Thoracic aorta (tissue), 2 donors: ENCODE data around the gene DPP4. TPM values are rescaled to one million over a fixed set of nuclear protein-coding genes. Genes with fewer than 3 reads are reported as not detected.

Source experiments
- ATAC-seq: fragments of 150-250 bp; one replicate; pipeline ENCODE4 v1.8.0; 2017; ENCODE audit warnings: low read depth; ENCODE audit not compliant: insufficient number of reproducible peaks, low FRiP score
- DNase-seq: peaks from one replicate; pipeline ENCODE4 v3.0.0-alpha.2; 2020; ENCODE audit warnings: low spot score
- H3K27ac ChIP-seq, 2 donors: fragments of 200-600 bp; sonication (generic); 1 replicate in 1 of 2; 2 replicates in 1 of 2; pipeline ENCODE4 v1.5.1; 2016; ENCODE audit warnings: mild to moderate bottlenecking in 2 of 2, moderate library complexity in 2 of 2
- H3K27me3 ChIP-seq: fragments of 200-600 bp; sonication (generic); replicated peaks from 2 replicates; pipeline ENCODE4 v1.6.0; 2016; ENCODE audit warnings: mild to moderate bottlenecking; ENCODE audit not compliant: insufficient read depth
- H3K36me3 ChIP-seq: fragments of 200-600 bp; sonication (generic); one replicate; pipeline ENCODE4 v1.5.1; 2016
- H3K4me1 ChIP-seq, 2 donors: fragments of 200-600 bp; sonication (generic); 1 replicate in 1 of 2; 2 replicates in 1 of 2; pipeline versions ENCODE4 v1.5.1 to v1.6.0; 2016; ENCODE audit warnings: low read depth in 2 of 2, mild to moderate bottlenecking in 1 of 2; ENCODE audit not compliant: control insufficient read depth in 1 of 2
- H3K4me3 ChIP-seq: fragments of 200-600 bp; sonication (generic); 2 replicates; pipeline ENCODE4 v1.5.1; 2016; ENCODE audit warnings: mild to moderate bottlenecking
- H3K9me3 ChIP-seq: fragments of 200-600 bp; sonication (generic); 2 replicates; pipeline ENCODE4 v1.5.1; 2016
- total RNA-seq, 2 donors: library from RNA; depleted of rRNA; stranded (reverse); fragments of >200 nt; gene quantifications; one replicate each; pipeline versions ENCODE4 v1.1.0 to v1.2.3, GENCODE V29; 2016
- TF ChIP-seq, protein P1 (sequence below): fragments of 200-600 bp; sonication (generic); IDR thresholded peaks from one replicate; pipeline ENCODE4 v1.5.1; 2019; ENCODE audit warnings: antibody characterized with exemption

The DPP4 gene
- total RNA-seq, 2 donors from 2014 or later = 2.0 to 2.1 TPM

DNA sequence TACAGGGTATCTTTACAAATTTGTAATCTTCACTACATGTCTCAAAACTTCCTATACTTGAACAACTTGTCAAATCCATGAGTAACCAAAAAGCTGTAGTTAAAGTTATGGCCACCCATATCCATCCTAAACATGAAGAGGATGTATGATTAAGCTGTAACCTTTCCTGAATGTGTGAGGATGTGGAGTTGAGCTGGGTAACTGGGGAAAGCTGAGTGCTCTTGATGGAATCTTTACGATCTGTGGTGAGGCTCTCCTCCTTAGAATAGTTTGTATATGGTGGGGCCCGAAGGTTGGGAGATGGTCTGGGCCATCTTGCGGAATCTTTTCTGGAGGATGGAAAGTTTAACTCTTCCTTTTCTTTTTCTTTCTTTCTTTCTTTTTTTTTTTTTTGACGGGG lies 29.4 kb downstream of the DPP4 start:
- ATAC-seq (no peak), DNase-seq (no peak)
- Histone ChIP-seq H3K36me3 (no peaks in the 10 kb centered on the region), H3K9me3 (no peaks in the 10 kb centered on the region), H3K27me3 (no peaks in the 10 kb centered on the region), H3K4me3 (no peak overlapping the region), H3K27ac (no peak overlapping the region), H3K4me1 (no peaks in the 10 kb centered on the region)
- TF ChIP-seq, protein P1, sequence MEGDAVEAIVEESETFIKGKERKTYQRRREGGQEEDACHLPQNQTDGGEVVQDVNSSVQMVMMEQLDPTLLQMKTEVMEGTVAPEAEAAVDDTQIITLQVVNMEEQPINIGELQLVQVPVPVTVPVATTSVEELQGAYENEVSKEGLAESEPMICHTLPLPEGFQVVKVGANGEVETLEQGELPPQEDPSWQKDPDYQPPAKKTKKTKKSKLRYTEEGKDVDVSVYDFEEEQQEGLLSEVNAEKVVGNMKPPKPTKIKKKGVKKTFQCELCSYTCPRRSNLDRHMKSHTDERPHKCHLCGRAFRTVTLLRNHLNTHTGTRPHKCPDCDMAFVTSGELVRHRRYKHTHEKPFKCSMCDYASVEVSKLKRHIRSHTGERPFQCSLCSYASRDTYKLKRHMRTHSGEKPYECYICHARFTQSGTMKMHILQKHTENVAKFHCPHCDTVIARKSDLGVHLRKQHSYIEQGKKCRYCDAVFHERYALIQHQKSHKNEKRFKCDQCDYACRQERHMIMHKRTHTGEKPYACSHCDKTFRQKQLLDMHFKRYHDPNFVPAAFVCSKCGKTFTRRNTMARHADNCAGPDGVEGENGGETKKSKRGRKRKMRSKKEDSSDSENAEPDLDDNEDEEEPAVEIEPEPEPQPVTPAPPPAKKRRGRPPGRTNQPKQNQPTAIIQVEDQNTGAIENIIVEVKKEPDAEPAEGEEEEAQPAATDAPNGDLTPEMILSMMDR = no peak

DNA sequence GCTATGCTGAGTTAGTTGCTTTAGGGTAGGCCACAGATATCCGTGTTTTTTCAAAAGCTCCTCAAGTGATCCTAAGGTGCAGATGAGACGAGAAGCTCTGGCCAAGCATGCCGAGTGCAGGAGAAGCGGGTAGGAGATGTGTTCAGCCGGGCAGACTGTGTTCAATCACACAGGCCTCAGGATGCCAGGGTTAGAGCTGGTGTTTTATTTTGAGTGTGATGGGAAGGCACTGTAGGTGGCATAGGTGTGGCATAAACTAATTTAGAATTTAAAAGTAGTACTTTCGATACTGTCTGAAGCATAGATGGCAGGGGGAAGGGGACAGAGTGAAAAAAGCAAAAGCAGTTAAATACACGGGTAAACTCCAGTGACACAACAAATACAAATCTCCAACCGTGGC lies 30.9 kb downstream of the DPP4 start:
- no peaks in the 10 kb centered on the region for H3K9me3 ChIP-seq
- ATAC-seq (no peak), DNase-seq (no peak)
- H3K27ac ChIP-seq = no peak overlapping the region
- no peak overlapping the region for H3K4me3 ChIP-seq
- no peaks in the 10 kb centered on the region for H3K36me3 ChIP-seq
- no peaks in the 10 kb centered on the region for H3K27me3 ChIP-seq
- no peaks in the 10 kb centered on the region for H3K4me1 ChIP-seq
- TF ChIP-seq, protein P1 = no peak

DNA sequence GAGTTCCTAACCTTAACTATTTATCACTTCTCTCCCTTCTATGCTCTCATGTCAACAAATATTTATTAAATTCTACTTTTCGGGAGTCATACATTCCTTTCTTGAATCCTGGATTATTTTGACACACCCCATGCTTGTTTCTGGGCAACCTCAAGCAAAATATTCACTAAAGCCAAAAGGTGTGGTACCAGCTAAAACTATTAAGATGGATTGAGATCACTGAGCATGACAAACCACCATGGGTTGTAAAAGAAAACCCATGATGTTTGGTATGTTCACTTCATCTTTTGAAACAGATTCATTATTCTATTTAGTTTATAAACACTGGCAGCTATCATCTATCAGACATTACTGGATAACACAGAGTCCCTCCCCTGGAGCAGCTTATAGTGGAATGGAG lies 32.5 kb downstream of the DPP4 start:
- TF ChIP-seq, protein P1 = no peak
- Histone ChIP-seq H3K27ac (no peak overlapping the region), H3K36me3 (no peaks in the 10 kb centered on the region), H3K27me3 (no peaks in the 10 kb centered on the region), H3K9me3 (no peaks in the 10 kb centered on the region), H3K4me1 (peaks cover 0 to 6% of the 10 kb centered on the region in 2 donors), H3K4me3 (no peak overlapping the region)
- no peak for ATAC-seq
- DNase-seq = no peak

DNA sequence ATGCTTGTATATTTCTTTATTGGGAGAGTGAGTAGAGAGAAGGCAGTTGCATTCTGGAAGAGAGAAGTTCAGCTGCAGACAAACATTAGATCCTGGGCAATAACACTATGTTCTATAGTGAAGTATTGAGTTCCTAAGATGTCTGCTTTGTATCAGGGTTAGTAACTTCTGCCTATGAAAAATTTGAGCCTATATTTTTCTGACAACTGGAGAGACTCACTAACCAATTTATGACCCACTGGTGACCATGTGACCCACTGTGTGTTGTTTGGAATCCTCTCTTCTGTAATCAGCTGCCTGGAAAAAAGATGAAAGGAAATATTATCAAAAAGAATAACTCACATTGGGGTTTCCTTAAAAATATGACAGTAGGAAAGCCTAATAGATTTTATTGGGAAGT lies 35.3 kb downstream of the DPP4 start:
- DNase-seq (no peak), ATAC-seq (no peak)
- TF ChIP-seq, protein P1 = no peak
- Histone ChIP-seq H3K27me3 (no peaks in the 10 kb centered on the region), H3K4me3 (no peak overlapping the region), H3K4me1 (peaks cover 0 to 6% of the 10 kb centered on the region in 2 donors), H3K36me3 (no peaks in the 10 kb centered on the region), H3K9me3 (no peaks in the 10 kb centered on the region), H3K27ac (no peak overlapping the region)

DNA sequence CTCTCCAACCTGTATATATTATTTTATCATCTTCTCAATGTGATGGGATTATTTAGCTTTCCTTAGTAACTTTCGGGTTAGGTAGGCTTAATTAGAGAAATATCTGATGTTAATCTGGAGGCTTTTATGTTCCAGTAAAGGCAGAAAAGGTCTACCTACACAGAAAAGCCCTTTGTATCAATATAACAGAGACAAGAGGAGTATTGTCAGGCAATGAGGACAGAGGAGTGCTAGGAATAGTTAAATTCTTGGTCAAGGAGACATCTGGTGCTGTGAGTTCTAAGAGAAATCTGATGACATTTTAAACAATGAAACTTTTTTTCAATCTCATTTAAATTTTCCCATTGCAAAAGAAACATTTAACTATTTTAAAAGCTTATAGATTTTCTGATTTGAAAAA lies 36.1 kb downstream of the DPP4 start:
- no peak overlapping the region for H3K4me3 ChIP-seq
- peaks cover 0 to 6% of the 10 kb centered on the region in 2 donors for H3K4me1 ChIP-seq
- TF ChIP-seq, protein P1 = no peak
- DNase-seq = no peak
- H3K27me3 ChIP-seq = no peaks in the 10 kb centered on the region
- H3K27ac ChIP-seq = no peak overlapping the region
- H3K36me3 ChIP-seq = no peaks in the 10 kb centered on the region
- no peak for ATAC-seq
- H3K9me3 ChIP-seq = no peaks in the 10 kb centered on the region
